GM12878 (cell line): ENCODE measurements around the gene IL22RA2. TPM values are rescaled to one million over a fixed set of nuclear protein-coding genes. Genes with fewer than 3 reads are reported as not detected.
A peak's percentile ranks its signal among the peaks of the same experiment; 100 is the strongest.

Experiments
- ASH2L ChIP-seq: fragments of 300-600, 200-600 bp; sonication (generic); IDR thresholded peaks from 2 replicates; pipeline ENCODE4 v1.6.1; 2017; ENCODE audit warnings: low read depth, mild to moderate bottlenecking, borderline replicate concordance
- ATF7 ChIP-seq: fragments of 450-650 bp; IDR thresholded peaks from 2 replicates; pipeline ENCODE4 v1.6.1; 2016; ENCODE audit warnings: low read depth, mild to moderate bottlenecking
- BCL11A ChIP-seq: IDR thresholded peaks from 2 replicates; pipeline ENCODE4 v1.6.1; 2011; ENCODE audit warnings: low read depth, low read length
- EP300 ChIP-seq, 2 experiments: fragments of 150-350 bp in 1 of 2; IDR thresholded peaks; 2 replicates each; pipeline ENCODE4 v1.6.1; 2011 to 2012; ENCODE audit warnings: low read depth in 2 of 2, low read length in 2 of 2, borderline replicate concordance in 1 of 2, improper control_type of control experiment in 1 of 2, inconsistent platforms in 1 of 2; ENCODE audit not compliant: control insufficient read depth in 1 of 2
- FOXM1 ChIP-seq: IDR thresholded peaks from 2 replicates; pipeline ENCODE4 v1.6.1; 2012; ENCODE audit warnings: low read depth, mild to moderate bottlenecking, inconsistent platforms, low read length, moderate library complexity
- LARP7 ChIP-seq: fragments of 450-650 bp; IDR thresholded peaks from 2 replicates; pipeline ENCODE4 v1.6.1; 2017; ENCODE audit warnings: mild to moderate bottlenecking
- MEF2A ChIP-seq: IDR thresholded peaks from 2 replicates; pipeline ENCODE4 v1.6.1; 2011; ENCODE audit warnings: low read depth, mild to moderate bottlenecking, low read length, moderate library complexity; ENCODE audit not compliant: insufficient read depth
- NFIC ChIP-seq: IDR thresholded peaks from 2 replicates; pipeline ENCODE4 v1.6.1; 2012; ENCODE audit warnings: low read depth, mild to moderate bottlenecking, inconsistent platforms, low read length, moderate library complexity
- RAD21 ChIP-seq: IDR thresholded peaks from 2 replicates; pipeline ENCODE4 v1.6.1; 2011; ENCODE audit warnings: mild to moderate bottlenecking, low read depth, low read length, moderate library complexity; ENCODE audit not compliant: insufficient read depth
- SMAD1 ChIP-seq: fragments of 450-650 bp; IDR thresholded peaks from 2 replicates; pipeline ENCODE4 v1.6.1; 2018; ENCODE audit warnings: mild to moderate bottlenecking, low read depth; ENCODE audit not compliant: partially characterized antibody
- TCF12 ChIP-seq: IDR thresholded peaks from 2 replicates; pipeline ENCODE4 v1.6.1; 2011; ENCODE audit warnings: low read depth, mild to moderate bottlenecking, low read length
- YY1 ChIP-seq: IDR thresholded peaks from 2 replicates; pipeline ENCODE4 v1.6.1; 2011; ENCODE audit warnings: low read depth, mild to moderate bottlenecking, low read length
- ZNF217 ChIP-seq: fragments of 450-650 bp; IDR thresholded peaks from 2 replicates; pipeline ENCODE4 v1.6.1; 2017; ENCODE audit warnings: antibody characterized with exemption, mild to moderate bottlenecking
- ZNF384 ChIP-seq: IDR thresholded peaks from 2 replicates; pipeline ENCODE4 v1.6.1; 2012; ENCODE audit warnings: low read depth, mild to moderate bottlenecking, low read length, improper control_type of control experiment, borderline replicate concordance
- polyA plus RNA-seq, 11 experiments: library from polyadenylated mRNA; depleted of rRNA in 4 of 11; unstranded in 6 of 11; stranded (reverse) in 5 of 11; fragments of >200 nt; fragmentation: Nextera tagmentation in 4 of 11; fragmentation: Illumina TruSeq in 1 of 11; extraction: Ambion mirVana in 4 of 11; extraction: Trizol in 1 of 11; gene quantifications; 1 replicate in 1 of 11; 2 replicates in 10 of 11; pipeline versions ENCODE4 v1.2.1 to v1.2.3, GENCODE V29; 2011 to 2016; ENCODE audit warnings: inconsistent platforms in 2 of 11, missing spikeins in 2 of 11, low read depth in 1 of 11
- total RNA-seq, 4 experiments: library from RNA; depleted of rRNA in 3 of 4; stranded (reverse); fragments of >200 nt in 3 of 4; fragmentation: Illumina TruSeq in 1 of 4; extraction: Trizol in 1 of 4; gene quantifications; 2 replicates each; pipeline versions ENCODE4 v1.2.1 to v1.2.3, GENCODE V29; 2013 to 2021
- TF ChIP-seq, protein P1 (sequence below): IDR thresholded peaks from 2 replicates; pipeline ENCODE4 v1.6.1; 2012; ENCODE audit warnings: improper control_type of control experiment, low read depth, low read length; ENCODE audit not compliant: insufficient replicate concordance
- TF ChIP-seq, protein P2 (sequence below): IDR thresholded peaks from 2 replicates; pipeline ENCODE4 v1.6.1; 2011; ENCODE audit warnings: low read depth, low read length, improper control_type of control experiment, borderline replicate concordance
- TF ChIP-seq, protein P3 (sequence below): IDR thresholded peaks from 2 replicates; pipeline ENCODE4 v1.6.1; 2011; ENCODE audit warnings: borderline replicate concordance, low read depth, mild to moderate bottlenecking, moderate library complexity, mixed read lengths, low read length; ENCODE audit not compliant: insufficient read depth; ENCODE audit errors: extremely low read length
- TF ChIP-seq, protein P4 (sequence below): IDR thresholded peaks from 2 replicates; pipeline ENCODE4 v1.6.1; 2012; ENCODE audit warnings: low read length, inconsistent platforms

IL22RA2 gene
- total and polyA plus RNA-seq, 10 of the 15 experiments (the other 5 are each of a cell fraction or from before 2014, with no cell fraction given), result 0.05 to 0.22 (median 0.09) TPM; not detected in 3

DNA sequence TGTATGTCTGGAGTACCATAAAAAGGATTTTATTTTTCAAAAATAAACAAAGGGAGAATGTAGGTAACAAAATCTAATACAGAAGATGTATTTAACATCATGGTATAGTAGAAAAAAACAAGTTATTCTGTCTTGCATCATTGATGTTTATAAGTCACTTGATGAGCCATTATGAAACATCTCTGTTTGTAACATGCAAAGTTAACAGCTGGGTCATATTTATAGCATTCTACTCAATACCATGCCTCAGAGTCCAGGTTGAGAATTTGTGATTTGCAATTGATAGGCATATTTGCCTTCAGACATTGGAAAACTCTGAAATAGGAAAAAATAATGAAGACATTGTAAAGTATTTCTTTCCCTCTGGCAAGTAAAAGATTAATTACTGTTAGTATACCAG, 76.4 kb downstream of the IL22RA2 start (continued):
- TF ChIP-seq, protein P1, sequence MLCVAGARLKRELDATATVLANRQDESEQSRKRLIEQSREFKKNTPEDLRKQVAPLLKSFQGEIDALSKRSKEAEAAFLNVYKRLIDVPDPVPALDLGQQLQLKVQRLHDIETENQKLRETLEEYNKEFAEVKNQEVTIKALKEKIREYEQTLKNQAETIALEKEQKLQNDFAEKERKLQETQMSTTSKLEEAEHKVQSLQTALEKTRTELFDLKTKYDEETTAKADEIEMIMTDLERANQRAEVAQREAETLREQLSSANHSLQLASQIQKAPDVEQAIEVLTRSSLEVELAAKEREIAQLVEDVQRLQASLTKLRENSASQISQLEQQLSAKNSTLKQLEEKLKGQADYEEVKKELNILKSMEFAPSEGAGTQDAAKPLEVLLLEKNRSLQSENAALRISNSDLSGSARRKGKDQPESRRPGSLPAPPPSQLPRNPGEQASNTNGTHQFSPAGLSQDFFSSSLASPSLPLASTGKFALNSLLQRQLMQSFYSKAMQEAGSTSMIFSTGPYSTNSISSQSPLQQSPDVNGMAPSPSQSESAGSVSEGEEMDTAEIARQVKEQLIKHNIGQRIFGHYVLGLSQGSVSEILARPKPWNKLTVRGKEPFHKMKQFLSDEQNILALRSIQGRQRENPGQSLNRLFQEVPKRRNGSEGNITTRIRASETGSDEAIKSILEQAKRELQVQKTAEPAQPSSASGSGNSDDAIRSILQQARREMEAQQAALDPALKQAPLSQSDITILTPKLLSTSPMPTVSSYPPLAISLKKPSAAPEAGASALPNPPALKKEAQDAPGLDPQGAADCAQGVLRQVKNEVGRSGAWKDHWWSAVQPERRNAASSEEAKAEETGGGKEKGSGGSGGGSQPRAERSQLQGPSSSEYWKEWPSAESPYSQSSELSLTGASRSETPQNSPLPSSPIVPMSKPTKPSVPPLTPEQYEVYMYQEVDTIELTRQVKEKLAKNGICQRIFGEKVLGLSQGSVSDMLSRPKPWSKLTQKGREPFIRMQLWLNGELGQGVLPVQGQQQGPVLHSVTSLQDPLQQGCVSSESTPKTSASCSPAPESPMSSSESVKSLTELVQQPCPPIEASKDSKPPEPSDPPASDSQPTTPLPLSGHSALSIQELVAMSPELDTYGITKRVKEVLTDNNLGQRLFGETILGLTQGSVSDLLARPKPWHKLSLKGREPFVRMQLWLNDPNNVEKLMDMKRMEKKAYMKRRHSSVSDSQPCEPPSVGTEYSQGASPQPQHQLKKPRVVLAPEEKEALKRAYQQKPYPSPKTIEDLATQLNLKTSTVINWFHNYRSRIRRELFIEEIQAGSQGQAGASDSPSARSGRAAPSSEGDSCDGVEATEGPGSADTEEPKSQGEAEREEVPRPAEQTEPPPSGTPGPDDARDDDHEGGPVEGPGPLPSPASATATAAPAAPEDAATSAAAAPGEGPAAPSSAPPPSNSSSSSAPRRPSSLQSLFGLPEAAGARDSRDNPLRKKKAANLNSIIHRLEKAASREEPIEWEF, result peak; percentile 89
- TF ChIP-seq ZNF384 (peak; percentile 50; the same call in 1 of the 2 replicates), ATF7 (peak; percentile 59), LARP7 (no peak), RAD21 (0 out of 2 replicates have a peak, but pooled peaks have one; percentile 21), NFIC (peak; percentile 70), BCL11A (peak; percentile 20; the same call in 1 of the 2 replicates), ZNF217 (no peak), YY1 (no peak), EP300 (IDR thresholded peaks at IDR 0.05; ENCODE audit: borderline replicate concordance in 1 of 2, control insufficient read depth in 1 of 2, low read depth in 2 of 2, low read length in 2 of 2) (peak; percentile 39 to 64; a peak in 1 of 4 replicates), SMAD1 (peak; percentile 14), MEF2A (peak; percentile 94), FOXM1 (peak; percentile 55; the same call in 1 of the 2 replicates), TCF12 (peak; percentile 58; the same call in 1 of the 2 replicates), ASH2L (no peak)
- TF ChIP-seq, protein P2, sequence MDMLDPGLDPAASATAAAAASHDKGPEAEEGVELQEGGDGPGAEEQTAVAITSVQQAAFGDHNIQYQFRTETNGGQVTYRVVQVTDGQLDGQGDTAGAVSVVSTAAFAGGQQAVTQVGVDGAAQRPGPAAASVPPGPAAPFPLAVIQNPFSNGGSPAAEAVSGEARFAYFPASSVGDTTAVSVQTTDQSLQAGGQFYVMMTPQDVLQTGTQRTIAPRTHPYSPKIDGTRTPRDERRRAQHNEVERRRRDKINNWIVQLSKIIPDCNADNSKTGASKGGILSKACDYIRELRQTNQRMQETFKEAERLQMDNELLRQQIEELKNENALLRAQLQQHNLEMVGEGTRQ, result no peak
- TF ChIP-seq, protein P3, sequence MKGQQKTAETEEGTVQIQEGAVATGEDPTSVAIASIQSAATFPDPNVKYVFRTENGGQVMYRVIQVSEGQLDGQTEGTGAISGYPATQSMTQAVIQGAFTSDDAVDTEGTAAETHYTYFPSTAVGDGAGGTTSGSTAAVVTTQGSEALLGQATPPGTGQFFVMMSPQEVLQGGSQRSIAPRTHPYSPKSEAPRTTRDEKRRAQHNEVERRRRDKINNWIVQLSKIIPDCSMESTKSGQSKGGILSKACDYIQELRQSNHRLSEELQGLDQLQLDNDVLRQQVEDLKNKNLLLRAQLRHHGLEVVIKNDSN, result no peak
- TF ChIP-seq, protein P4, sequence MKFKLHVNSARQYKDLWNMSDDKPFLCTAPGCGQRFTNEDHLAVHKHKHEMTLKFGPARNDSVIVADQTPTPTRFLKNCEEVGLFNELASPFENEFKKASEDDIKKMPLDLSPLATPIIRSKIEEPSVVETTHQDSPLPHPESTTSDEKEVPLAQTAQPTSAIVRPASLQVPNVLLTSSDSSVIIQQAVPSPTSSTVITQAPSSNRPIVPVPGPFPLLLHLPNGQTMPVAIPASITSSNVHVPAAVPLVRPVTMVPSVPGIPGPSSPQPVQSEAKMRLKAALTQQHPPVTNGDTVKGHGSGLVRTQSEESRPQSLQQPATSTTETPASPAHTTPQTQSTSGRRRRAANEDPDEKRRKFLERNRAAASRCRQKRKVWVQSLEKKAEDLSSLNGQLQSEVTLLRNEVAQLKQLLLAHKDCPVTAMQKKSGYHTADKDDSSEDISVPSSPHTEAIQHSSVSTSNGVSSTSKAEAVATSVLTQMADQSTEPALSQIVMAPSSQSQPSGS, result peak; percentile 89
